HUES48 (cell line): Measurements from ENCODE around the gene FOXO3.
"Not testable (repeated sequence)": the region's sequence is repeated elsewhere in the genome, so short reads cannot be mapped to it uniquely, and the experiment has no call there.

ENCODE experiments used
- H3K27ac ChIP-seq: one replicate; pipeline ENCODE4 v1.7.0; 2013; ENCODE audit warnings: low read depth, low read length, inconsistent platforms
- H3K27me3 ChIP-seq: 2 replicates; pipeline ENCODE4 v1.6.1; 2013; ENCODE audit warnings: mild to moderate bottlenecking, low read length; ENCODE audit not compliant: control insufficient read depth, insufficient read depth
- H3K36me3 ChIP-seq: 2 replicates; pipeline ENCODE4 v1.6.1; 2013; ENCODE audit warnings: low read length; ENCODE audit not compliant: control insufficient read depth, insufficient read depth
- H3K4me1 ChIP-seq: 2 replicates; pipeline ENCODE4 v1.6.1; 2013; ENCODE audit warnings: mild to moderate bottlenecking, low read length; ENCODE audit not compliant: control insufficient read depth, insufficient read depth
- H3K4me3 ChIP-seq: 2 replicates; pipeline ENCODE4 v1.5.1; 2013; ENCODE audit warnings: mild to moderate bottlenecking, low read depth, low read length
- H3K9ac ChIP-seq: 2 replicates; pipeline ENCODE4 v1.6.1; 2013; ENCODE audit warnings: mild to moderate bottlenecking, low read depth, low read length, moderate library complexity
- H3K9me3 ChIP-seq: 2 replicates; pipeline ENCODE4 v1.6.1; 2013; ENCODE audit warnings: low read length; ENCODE audit not compliant: control insufficient read depth, insufficient read depth

The FOXO3 gene

GRCh38 chr6:108560463-108561308 lies at the start of gene FOXO3:
FOXO3 (plus strand) TSS chr6:108560917; CDS start chr6:108561209, 292 bp downstream.
- H3K4me3 ChIP-seq = peak within 1 kb of the TSS; percentile 77
- peak within 1 kb of the TSS; percentile 60 for H3K9ac ChIP-seq
- H3K36me3 ChIP-seq = no peaks in the 10 kb centered on the region
- H3K9me3 ChIP-seq = no peaks in the 10 kb centered on the region
- peaks cover 45% of the 10 kb centered on the region for H3K27me3 ChIP-seq
- H3K27ac ChIP-seq = peak within 1 kb of the TSS; percentile 89
- H3K4me1 ChIP-seq = peaks cover 38% of the 10 kb centered on the region

- Histone ChIP-seq H3K4me1 (no peaks in the 10 kb centered on the region), H3K27ac (no peak overlapping the region), H3K9me3 (no peaks in the 10 kb centered on the region), H3K4me3 (no peak overlapping the region), H3K36me3 (0 out of 2 replicates have a peak, but pooled peaks cover 4% of the 10 kb centered on the region), H3K9ac (no peak overlapping the region), H3K27me3 (no peaks in the 10 kb centered on the region)
These were observed 41.8 kb upstream of the FOXO3 start for GRCh38 chr6:108518714-108519576.

DNA sequence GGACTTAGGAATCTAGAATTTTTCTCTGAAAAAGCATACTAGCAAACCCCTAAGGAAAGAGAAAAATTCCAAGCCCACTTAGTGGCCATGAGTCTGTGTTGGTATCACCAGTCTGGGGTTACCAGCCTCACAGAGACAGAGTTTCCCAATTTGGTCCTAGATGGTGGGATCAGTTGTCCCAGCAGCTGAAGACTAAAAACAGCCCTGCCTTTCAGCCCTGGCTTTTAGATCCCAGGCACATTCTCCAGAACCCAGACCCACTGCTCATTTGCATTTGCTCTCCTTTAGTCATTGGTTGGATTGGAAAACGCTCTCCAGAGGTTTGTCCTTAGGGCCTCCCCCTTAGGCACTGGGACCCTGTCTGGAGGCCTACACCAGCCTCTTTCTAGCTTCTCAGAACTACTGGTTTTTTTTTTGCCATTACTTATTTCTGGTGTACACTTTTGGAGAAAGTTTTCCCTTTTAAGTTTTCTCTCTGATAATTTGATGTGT lies 39.1 kb upstream of the FOXO3 start:
- Histone ChIP-seq H3K4me1 (peaks cover 11% of the 10 kb centered on the region), H3K9me3 (no peaks in the 10 kb centered on the region), H3K36me3 (0 out of 2 replicates have a peak, but pooled peaks cover 4% of the 10 kb centered on the region), H3K27me3 (no peaks in the 10 kb centered on the region), H3K9ac (no peak overlapping the region), H3K27ac (no peak overlapping the region), H3K4me3 (no peak overlapping the region)

DNA sequence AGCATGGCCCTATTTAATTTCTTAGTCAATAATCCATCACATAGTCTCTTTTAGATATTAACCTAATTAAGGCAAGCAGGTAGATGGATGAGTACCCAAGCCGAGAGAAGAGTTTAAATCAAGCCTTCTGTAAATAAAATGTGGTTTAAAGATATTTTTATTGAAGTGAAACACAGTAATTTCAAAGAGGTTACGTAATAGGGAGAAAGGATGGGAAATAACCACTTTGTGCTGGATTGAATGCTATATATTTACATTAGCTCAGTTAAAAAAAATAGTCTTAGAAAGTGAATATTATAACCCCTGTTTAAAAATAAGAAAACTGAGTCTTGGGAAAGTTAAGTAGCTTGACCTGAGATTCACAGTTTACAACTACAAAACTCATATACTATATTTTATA lies 37.0 kb upstream of the FOXO3 start:
- H3K4me1 ChIP-seq = peaks cover 11% of the 10 kb centered on the region
- no peak overlapping the region for H3K4me3 ChIP-seq
- no peaks in the 10 kb centered on the region for H3K9me3 ChIP-seq
- no peak overlapping the region for H3K9ac ChIP-seq
- H3K27me3 ChIP-seq = no peaks in the 10 kb centered on the region
- 0 out of 2 replicates have a peak, but pooled peaks cover 4% of the 10 kb centered on the region for H3K36me3 ChIP-seq
- H3K27ac ChIP-seq = no peak overlapping the region

GRCh38 chr6:108524528-108525248 lies 36.0 kb upstream of the FOXO3 start:
- no peak overlapping the region for H3K4me3 ChIP-seq
- no peaks in the 10 kb centered on the region for H3K9me3 ChIP-seq
- no peaks in the 10 kb centered on the region for H3K27me3 ChIP-seq
- H3K4me1 ChIP-seq = peaks cover 11% of the 10 kb centered on the region
- H3K27ac ChIP-seq = peak overlapping the region; percentile 7
- H3K9ac ChIP-seq = no peak overlapping the region
- H3K36me3 ChIP-seq = 0 out of 2 replicates have a peak, but pooled peaks cover 4% of the 10 kb centered on the region

- Histone ChIP-seq H3K36me3 (no peaks in the 10 kb centered on the region), H3K9me3 (no peaks in the 10 kb centered on the region), H3K4me1 (peaks cover 11% of the 10 kb centered on the region), H3K27ac (no peak overlapping the region), H3K4me3 (no peak overlapping the region), H3K27me3 (no peaks in the 10 kb centered on the region), H3K9ac (no peak overlapping the region)
These were observed 34.0 kb upstream of the FOXO3 start for GRCh38 chr6:108526739-108527174.

DNA sequence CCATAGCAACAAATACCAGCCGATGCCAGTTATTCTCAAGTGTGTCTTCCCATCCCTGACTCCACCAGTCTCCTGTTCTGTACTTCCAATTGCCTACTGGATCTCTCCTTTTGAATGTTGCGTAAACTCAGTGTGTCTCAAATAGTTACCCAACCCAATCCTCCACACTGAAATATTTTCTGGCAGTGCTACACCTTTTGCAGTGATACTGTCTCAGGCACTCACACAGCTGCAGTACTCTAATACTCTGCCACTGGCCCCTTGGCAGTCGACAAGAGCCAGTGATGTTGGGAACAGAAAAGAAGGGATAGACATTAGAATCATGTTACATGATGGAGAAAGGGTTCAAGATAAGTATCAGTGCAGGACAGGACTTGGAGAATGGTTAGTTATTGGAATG lies 31.8 kb upstream of the FOXO3 start:
- Histone ChIP-seq H3K9ac (no peak overlapping the region), H3K27ac (no peak overlapping the region), H3K27me3 (no peaks in the 10 kb centered on the region), H3K4me3 (no peak overlapping the region), H3K9me3 (no peaks in the 10 kb centered on the region), H3K36me3 (no peaks in the 10 kb centered on the region), H3K4me1 (peaks cover 11% of the 10 kb centered on the region)

GRCh38 chr6:108531332-108531731 lies 29.4 kb upstream of the FOXO3 start:
- no peaks in the 10 kb centered on the region for H3K4me1 ChIP-seq
- H3K27ac ChIP-seq = no peak overlapping the region
- H3K4me3 ChIP-seq = no peak overlapping the region
- no peaks in the 10 kb centered on the region for H3K27me3 ChIP-seq
- no peaks in the 10 kb centered on the region for H3K9me3 ChIP-seq
- H3K9ac ChIP-seq = no peak overlapping the region
- no peaks in the 10 kb centered on the region for H3K36me3 ChIP-seq

- no peaks in the 10 kb centered on the region for H3K9me3 ChIP-seq
- no peak overlapping the region for H3K9ac ChIP-seq
- H3K4me3 ChIP-seq = no peak overlapping the region
These were observed 25.5 kb upstream of the FOXO3 start for GRCh38 chr6:108535114-108535742.

DNA sequence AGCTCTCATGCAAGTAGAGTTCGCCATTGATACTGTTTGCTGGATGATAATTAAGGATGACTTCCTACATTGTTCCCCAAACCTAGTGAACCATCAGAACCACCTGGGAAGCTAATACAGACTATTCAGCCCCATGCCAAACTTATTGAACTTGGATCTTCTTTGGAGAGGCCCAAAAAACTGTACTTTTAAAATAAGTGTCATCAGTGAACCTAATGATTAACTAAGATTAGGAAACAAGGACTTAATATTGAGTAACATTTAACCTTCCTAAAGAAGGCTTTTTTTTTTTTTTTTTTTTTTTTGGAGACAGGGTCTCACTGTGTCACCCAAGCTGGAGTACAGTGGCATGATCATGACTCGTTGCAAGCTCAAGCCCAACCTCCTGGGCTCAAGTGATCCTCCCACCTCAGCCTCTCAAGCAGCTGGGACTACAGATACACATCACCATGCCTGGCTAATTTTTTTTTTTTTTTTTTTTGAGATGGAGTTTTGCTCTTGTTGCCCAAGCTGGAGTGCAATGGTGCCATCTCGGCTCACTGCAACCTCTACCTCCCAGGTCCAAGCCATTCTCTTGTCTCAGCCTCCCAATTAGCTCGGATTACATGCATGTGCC lies 24.7 kb upstream of the FOXO3 start:
- not testable (repeated sequence) for H3K27me3 ChIP-seq, H3K4me1 ChIP-seq, H3K36me3 ChIP-seq, H3K9me3 ChIP-seq, H3K4me3 ChIP-seq, H3K9ac ChIP-seq, H3K27ac ChIP-seq

More at GRCh38 chr6:108535114-108535742, 25.5 kb upstream of the FOXO3 start:
- no peaks in the 10 kb centered on the region for H3K4me1 ChIP-seq
- no peaks in the 10 kb centered on the region for H3K27me3 ChIP-seq
- no peak overlapping the region for H3K27ac ChIP-seq
- no peaks in the 10 kb centered on the region for H3K36me3 ChIP-seq
